Calu3 (cell line): ENCODE data around the gene MIPOL1. TPM values are rescaled to one million over a fixed set of nuclear protein-coding genes. Genes with fewer than 3 reads are reported as not detected.
A peak's percentile ranks its signal among the peaks of the same experiment; 100 is the strongest.

Source experiments
- BruUV-seq: library from RNA; stranded (reverse); fragments of 400-500 nt; replicated peaks from 2 replicates; lab custom pipeline; 2021; lab: Mats Ljungman, UMichigan
- CTCF ChIA-PET: fragments of 300-600 bp; sonication (Branson Sonifier 250); formaldehyde crosslinking; loops from one replicate; lab custom pipeline; 2022; ENCODE audit warnings: antibody characterized with exemption; lab: Charles Lee
- DNase-seq: peaks from one replicate; pipeline ENCODE4 v3.0.0; 2022
- H3K27ac Mint-ChIP-seq: one replicate; pipeline ENCODE4 v1.8.0; 2022; ENCODE audit warnings: mixed read lengths; ENCODE audit not compliant: unreplicated experiment
- H3K27me3 Mint-ChIP-seq: one replicate; pipeline ENCODE4 v1.8.0; 2022; ENCODE audit warnings: mixed read lengths; ENCODE audit not compliant: unreplicated experiment
- H3K36me3 Mint-ChIP-seq: one replicate; pipeline ENCODE4 v1.8.0; 2022; ENCODE audit warnings: mild to moderate bottlenecking, moderate library complexity, mixed read lengths; ENCODE audit not compliant: insufficient read depth, unreplicated experiment
- H3K4me1 Mint-ChIP-seq: one replicate; pipeline ENCODE4 v1.8.0; 2022; ENCODE audit warnings: mild to moderate bottlenecking, low read depth, mixed read lengths; ENCODE audit not compliant: unreplicated experiment
- H3K4me3 Mint-ChIP-seq: one replicate; pipeline ENCODE4 v1.8.0; 2022; ENCODE audit warnings: mild to moderate bottlenecking, low read depth, moderate library complexity, mixed read lengths; ENCODE audit not compliant: unreplicated experiment
- H3K9me3 Mint-ChIP-seq: one replicate; pipeline ENCODE4 v1.8.0; 2022; ENCODE audit warnings: low read depth, mixed read lengths; ENCODE audit not compliant: unreplicated experiment
- intact Hi-C: fragments of 100-400 bp; cut with micrococcal nuclease; formaldehyde crosslinking; loops from one replicate; pipeline ENCODE4 v1.10.0; 2022; ENCODE audit not compliant: unreplicated experiment
- total RNA-seq: library from RNA; stranded (reverse); gene quantifications from 2 replicates; pipeline ENCODE4 v1.2.3, GENCODE V29; 2022
- TF ChIP-seq, protein P1 (sequence below): fragments of 200-600 bp; IDR thresholded peaks from one replicate; pipeline ENCODE4 v1.8.0; 2022; ENCODE audit warnings: antibody characterized with exemption; ENCODE audit not compliant: unreplicated experiment

MIPOL1 gene
- total RNA-seq, 1 experiment from 2014 or later: 27.2 TPM

DNA sequence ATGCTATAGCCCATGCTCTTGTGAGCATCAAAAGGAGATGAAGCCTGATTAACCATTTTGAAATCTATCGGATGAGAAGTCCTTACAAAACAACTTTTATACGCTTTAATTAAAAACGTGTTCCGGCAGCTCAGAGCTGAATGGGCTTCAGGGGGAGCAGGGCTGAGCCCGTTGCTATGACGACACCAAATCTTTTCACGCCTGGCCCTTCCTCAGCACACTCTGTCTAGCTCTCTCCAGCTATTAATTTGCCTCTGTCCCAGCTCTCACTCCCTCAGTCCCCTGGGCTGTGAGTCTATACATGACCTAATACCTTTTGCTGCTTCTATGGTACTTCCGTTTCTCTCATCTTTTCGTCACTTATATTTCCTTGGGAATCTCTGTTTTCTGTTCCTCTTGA is 381.5 kb downstream of the MIPOL1 start:
- DNase-seq: no peak
- no peaks in the 10 kb centered on the region for H3K9me3 Mint-ChIP-seq
- CTCF ChIA-PET: interaction anchor here (1.2 kb wide), 1 partner anchor 332 kb away, joined by 3 read pairs; no protein-coding TSS in a partner anchor
- peaks cover 25% of the 10 kb centered on the region for H3K36me3 Mint-ChIP-seq
- intact Hi-C loops: no loop called here
- H3K4me1 Mint-ChIP-seq: peaks cover 42% of the 10 kb centered on the region
- no peaks in the 10 kb centered on the region for H3K27me3 Mint-ChIP-seq
- peak overlapping the region; percentile 79 for H3K27ac Mint-ChIP-seq
- BruUV-seq: no TSS peak
- TF ChIP-seq, protein P1, sequence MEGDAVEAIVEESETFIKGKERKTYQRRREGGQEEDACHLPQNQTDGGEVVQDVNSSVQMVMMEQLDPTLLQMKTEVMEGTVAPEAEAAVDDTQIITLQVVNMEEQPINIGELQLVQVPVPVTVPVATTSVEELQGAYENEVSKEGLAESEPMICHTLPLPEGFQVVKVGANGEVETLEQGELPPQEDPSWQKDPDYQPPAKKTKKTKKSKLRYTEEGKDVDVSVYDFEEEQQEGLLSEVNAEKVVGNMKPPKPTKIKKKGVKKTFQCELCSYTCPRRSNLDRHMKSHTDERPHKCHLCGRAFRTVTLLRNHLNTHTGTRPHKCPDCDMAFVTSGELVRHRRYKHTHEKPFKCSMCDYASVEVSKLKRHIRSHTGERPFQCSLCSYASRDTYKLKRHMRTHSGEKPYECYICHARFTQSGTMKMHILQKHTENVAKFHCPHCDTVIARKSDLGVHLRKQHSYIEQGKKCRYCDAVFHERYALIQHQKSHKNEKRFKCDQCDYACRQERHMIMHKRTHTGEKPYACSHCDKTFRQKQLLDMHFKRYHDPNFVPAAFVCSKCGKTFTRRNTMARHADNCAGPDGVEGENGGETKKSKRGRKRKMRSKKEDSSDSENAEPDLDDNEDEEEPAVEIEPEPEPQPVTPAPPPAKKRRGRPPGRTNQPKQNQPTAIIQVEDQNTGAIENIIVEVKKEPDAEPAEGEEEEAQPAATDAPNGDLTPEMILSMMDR: no peak
- H3K4me3 Mint-ChIP-seq: no peak overlapping the region

DNA sequence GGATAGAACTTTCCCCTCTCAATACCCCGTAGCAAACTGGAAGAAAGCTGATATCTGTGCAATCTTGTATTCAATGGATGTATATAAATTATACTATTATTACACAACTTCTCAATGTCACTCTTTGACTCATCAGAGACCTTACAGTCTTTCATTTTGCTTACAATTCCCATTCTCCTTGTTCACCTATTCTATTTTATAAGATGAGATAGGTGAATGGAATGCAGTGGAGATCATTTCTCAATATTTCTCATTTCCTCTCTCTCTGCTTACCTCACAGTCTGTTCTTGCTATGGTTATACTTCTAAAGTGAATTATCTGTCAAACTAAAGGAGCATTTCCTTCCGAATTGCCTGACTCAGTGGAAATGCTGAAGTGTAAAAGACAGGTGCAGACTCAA is 382.4 kb downstream of the MIPOL1 start:
- H3K27ac Mint-ChIP-seq: peak overlapping the region; percentile 79
- intact Hi-C loops: loop anchor here (1.0 to 5.0 kb wide), 3 partner anchors 13 to 128 kb away; no protein-coding TSS in a partner anchor
- H3K4me3 Mint-ChIP-seq: no peak overlapping the region
- TF ChIP-seq, protein P1: no peak
- CTCF ChIA-PET: interaction anchor here (1.2 kb wide), 1 partner anchor 333 kb away, joined by 3 read pairs; no protein-coding TSS in a partner anchor
- no peaks in the 10 kb centered on the region for H3K9me3 Mint-ChIP-seq
- no peak for DNase-seq
- H3K4me1 Mint-ChIP-seq: peaks cover 42% of the 10 kb centered on the region
- no peaks in the 10 kb centered on the region for H3K27me3 Mint-ChIP-seq
- no TSS peak for BruUV-seq
- H3K36me3 Mint-ChIP-seq: peaks cover 33% of the 10 kb centered on the region

DNA sequence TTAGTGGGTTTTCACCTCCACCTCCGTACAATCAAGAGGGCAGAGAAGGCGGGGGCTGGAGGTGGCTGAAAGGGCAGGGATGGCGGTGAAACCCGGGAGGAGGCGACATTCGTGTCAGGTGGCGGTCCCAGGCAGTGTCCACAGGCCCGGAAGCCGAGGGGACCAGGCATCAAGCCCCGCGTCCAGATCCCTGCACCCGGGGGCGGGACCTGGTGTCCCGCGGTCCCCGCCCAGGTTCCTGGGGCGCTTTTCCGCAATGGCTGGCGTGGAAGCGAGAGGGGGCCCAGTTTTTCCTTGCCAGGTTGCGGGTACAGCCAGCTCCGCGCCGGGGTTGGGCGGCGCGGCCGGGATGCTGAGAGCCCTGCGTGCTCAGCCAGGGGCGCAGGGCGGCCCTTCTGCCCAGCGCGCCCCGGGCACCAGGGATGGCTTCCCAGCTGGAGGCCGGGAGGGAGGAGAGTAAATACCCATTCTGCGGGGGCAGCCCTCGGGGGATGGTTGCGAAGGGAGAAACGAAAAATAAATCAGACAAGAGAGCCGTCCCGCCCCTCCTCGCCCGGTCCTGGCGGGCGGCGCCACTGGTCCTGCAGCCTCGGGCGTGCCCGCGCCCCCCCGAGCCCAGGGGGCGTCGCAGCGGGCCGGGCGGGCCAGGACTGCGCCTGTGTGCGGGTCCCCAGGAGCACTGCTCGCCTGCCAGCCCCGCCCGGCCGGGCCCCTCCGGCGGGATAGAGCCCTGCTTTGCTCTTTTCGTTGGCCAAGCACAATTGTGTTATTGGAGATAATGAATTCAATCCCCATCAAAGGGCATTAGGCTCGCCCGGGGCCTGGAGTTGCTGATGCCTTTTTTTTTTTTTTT is 385.8 kb downstream of the MIPOL1 start:
- DNase-seq: peak; percentile 79
- no peaks in the 10 kb centered on the region for H3K27me3 Mint-ChIP-seq

More for the DNA sequence above, 385.8 kb downstream of the MIPOL1 start:
- Mint-ChIP-seq H3K36me3 (peaks cover 58% of the 10 kb centered on the region), H3K27ac (peak overlapping the region; percentile 85), H3K4me3 (peak overlapping the region; percentile 86), H3K4me1 (peaks cover 36% of the 10 kb centered on the region), H3K9me3 (no peaks in the 10 kb centered on the region)
- intact Hi-C loops: loop anchor here (5.0 kb wide), 2 partner anchors 36 to 131 kb away; no protein-coding TSS in a partner anchor
- TF ChIP-seq, protein P1: no peak
- BruUV-seq: no TSS peak
- CTCF ChIA-PET: no interaction called here
